ENCODE results near the gene TRIM45.

The TRIM45 gene

DNA sequence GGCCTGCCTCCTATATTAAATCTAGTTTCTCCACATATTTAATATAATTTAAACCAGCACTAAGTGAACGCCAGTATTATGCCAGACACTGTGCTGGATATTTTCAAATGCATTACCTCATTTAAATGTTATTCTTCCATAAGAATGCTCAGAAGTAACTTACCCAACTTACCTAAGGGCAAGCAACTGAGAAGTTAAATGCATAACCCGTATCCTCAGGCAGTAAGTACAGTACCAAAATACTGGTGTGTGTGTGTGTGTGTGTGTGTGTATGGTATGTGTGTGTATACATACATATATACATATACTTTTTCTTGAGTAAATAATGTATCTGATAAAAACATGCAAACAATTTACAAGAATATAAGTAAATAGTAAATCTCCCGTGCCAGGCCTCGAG lies 9.0 kb upstream of the TRIM45 start:
- TF ChIP-seq CTCF (conservative IDR thresholded peaks at IDR 0.05; ENCODE audit: low read depth, low read length) = no peak
- Histone ChIP-seq H4K20me1 (ENCODE audit: insufficient read depth) (no peaks in the 10 kb centered on the region), H3K9ac (no peak overlapping the region), H3K36me3 (ENCODE audit: insufficient read depth) (no peaks in the 10 kb centered on the region), H3K79me2 (ENCODE audit: insufficient read depth, low read depth) (no peaks in the 10 kb centered on the region), H3K4me2 (no peak overlapping the region), H3K27me3 (ENCODE audit: insufficient read depth, low read depth) (no peaks in the 10 kb centered on the region), H3K4me3 (IDR thresholded peaks at IDR 0.05; ENCODE audit: insufficient read depth, low read depth, low read length) (no peak overlapping the region), H2AFZ (ENCODE audit: low read depth) (no peak overlapping the region), H3K4me1 (ENCODE audit: low read depth, poor library complexity, severe bottlenecking) (no peaks in the 10 kb centered on the region), H3K27ac (no peak overlapping the region)

GRCh38 chr1:117128323-117129079 lies 7.0 kb upstream of the TRIM45 start:
- no peak overlapping the region for H3K4me3 ChIP-seq (IDR thresholded peaks at IDR 0.05; ENCODE audit: insufficient read depth, low read depth, low read length)
- no peaks in the 10 kb centered on the region for H3K79me2 ChIP-seq (ENCODE audit: insufficient read depth, low read depth)
- no peaks in the 10 kb centered on the region for H3K36me3 ChIP-seq (ENCODE audit: insufficient read depth)
- H3K4me2 ChIP-seq = no peak overlapping the region
- peak; percentile 65 for TF ChIP-seq CTCF (conservative IDR thresholded peaks at IDR 0.05; ENCODE audit: low read depth, low read length)
- no peaks in the 10 kb centered on the region for H3K27me3 ChIP-seq (ENCODE audit: insufficient read depth, low read depth)
- no peaks in the 10 kb centered on the region for H4K20me1 ChIP-seq (ENCODE audit: insufficient read depth)
- no peaks in the 10 kb centered on the region for H3K4me1 ChIP-seq (ENCODE audit: low read depth, poor library complexity, severe bottlenecking)
- no peak overlapping the region for H3K9ac ChIP-seq
- H2AFZ ChIP-seq (ENCODE audit: low read depth) = no peak overlapping the region
- no peak overlapping the region for H3K27ac ChIP-seq

GRCh38 chr1:117127795-117128194 lies 6.2 kb upstream of the TRIM45 start:
- no peak for TF ChIP-seq CTCF (conservative IDR thresholded peaks at IDR 0.05; ENCODE audit: low read depth, low read length)
- Histone ChIP-seq H3K36me3 (ENCODE audit: insufficient read depth) (no peaks in the 10 kb centered on the region), H3K9ac (no peak overlapping the region), H3K4me3 (IDR thresholded peaks at IDR 0.05; ENCODE audit: insufficient read depth, low read depth, low read length) (no peak overlapping the region), H3K79me2 (ENCODE audit: insufficient read depth, low read depth) (no peaks in the 10 kb centered on the region), H3K4me1 (ENCODE audit: low read depth, poor library complexity, severe bottlenecking) (no peaks in the 10 kb centered on the region), H3K27ac (no peak overlapping the region), H3K27me3 (ENCODE audit: insufficient read depth, low read depth) (no peaks in the 10 kb centered on the region), H2AFZ (ENCODE audit: low read depth) (no peak overlapping the region), H3K4me2 (no peak overlapping the region), H4K20me1 (ENCODE audit: insufficient read depth) (no peaks in the 10 kb centered on the region)

DNA sequence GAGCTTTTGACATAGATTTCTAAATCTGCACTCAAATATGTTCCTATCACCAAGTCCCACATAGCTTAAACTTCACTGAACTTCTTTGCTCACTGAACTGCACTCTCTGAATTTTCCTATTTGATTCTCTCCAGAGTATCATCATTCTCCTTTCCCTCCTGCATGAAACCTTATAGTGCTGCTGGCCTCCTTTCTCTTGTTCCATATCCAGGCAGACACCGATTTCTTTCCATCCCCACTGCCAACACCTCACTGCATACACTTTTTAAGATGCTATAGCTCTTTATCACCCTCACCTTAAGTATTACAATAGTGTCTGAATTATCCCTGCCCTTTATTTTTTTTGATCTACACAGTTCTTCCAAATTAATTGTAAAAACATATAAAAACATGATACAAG lies 3.1 kb upstream of the TRIM45 start:
- Histone ChIP-seq H4K20me1 (ENCODE audit: insufficient read depth) (no peaks in the 10 kb centered on the region), H2AFZ (ENCODE audit: low read depth) (no peak overlapping the region), H3K27me3 (ENCODE audit: insufficient read depth, low read depth) (no peaks in the 10 kb centered on the region), H3K9ac (no peak overlapping the region), H3K4me2 (no peak overlapping the region), H3K27ac (no peak overlapping the region), H3K4me3 (IDR thresholded peaks at IDR 0.05; ENCODE audit: insufficient read depth, low read depth, low read length) (no peak overlapping the region), H3K79me2 (ENCODE audit: insufficient read depth, low read depth) (no peaks in the 10 kb centered on the region), H3K36me3 (ENCODE audit: insufficient read depth) (no peaks in the 10 kb centered on the region), H3K4me1 (ENCODE audit: low read depth, poor library complexity, severe bottlenecking) (no peaks in the 10 kb centered on the region)
- no peak for TF ChIP-seq CTCF (conservative IDR thresholded peaks at IDR 0.05; ENCODE audit: low read depth, low read length)
